GM04504 (cell line): ENCODE data around the gene MED10.
"Not testable (repeated sequence)": the region's sequence is repeated elsewhere in the genome, so short reads cannot be mapped to it uniquely, and the experiment has no call there.

Source experiments
- DNase-seq: peaks from one replicate; pipeline ENCODE4 v3.0.0-alpha.2; 2012; ENCODE audit warnings: low read depth

The MED10 gene

DNA sequence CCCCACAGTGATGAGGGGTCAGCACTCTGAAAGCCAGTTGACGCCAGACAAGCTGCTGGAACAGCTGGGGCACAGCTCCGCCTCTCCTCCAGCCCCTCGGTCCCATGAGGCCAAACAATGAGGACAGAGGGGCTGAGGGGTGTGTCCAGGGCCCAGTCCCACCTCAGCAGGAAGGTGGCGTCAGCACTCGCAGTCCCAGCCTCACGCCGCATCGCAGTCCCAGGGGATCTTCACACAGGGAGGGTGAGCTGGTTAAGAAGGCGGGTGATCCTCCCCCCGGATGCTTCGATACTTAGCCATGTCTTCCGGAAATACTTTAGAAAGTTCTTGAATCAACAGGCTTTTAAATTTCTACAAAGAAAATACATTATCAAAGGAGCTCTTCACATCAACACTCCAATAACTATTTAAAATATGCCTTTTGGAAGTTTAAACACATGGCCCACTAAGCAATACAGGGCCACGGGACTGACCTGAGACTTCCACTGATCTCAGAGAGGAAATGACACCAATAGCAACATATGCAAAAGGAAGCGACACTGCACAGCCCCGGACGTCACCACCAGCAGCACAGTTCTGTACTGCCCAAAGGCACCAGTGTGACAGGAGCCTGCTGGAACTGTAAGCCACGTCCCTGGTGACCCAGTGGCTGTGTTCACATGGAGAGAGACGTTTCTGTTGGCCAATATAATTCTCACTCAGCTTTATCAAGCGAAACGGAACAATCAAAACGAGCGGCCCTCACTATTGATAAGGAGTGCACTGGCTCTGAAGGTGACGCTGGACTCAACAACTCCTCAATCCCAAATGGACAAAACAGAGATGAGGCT is 5.9 kb downstream of the MED10 start:
- no peak for DNase-seq

DNA sequence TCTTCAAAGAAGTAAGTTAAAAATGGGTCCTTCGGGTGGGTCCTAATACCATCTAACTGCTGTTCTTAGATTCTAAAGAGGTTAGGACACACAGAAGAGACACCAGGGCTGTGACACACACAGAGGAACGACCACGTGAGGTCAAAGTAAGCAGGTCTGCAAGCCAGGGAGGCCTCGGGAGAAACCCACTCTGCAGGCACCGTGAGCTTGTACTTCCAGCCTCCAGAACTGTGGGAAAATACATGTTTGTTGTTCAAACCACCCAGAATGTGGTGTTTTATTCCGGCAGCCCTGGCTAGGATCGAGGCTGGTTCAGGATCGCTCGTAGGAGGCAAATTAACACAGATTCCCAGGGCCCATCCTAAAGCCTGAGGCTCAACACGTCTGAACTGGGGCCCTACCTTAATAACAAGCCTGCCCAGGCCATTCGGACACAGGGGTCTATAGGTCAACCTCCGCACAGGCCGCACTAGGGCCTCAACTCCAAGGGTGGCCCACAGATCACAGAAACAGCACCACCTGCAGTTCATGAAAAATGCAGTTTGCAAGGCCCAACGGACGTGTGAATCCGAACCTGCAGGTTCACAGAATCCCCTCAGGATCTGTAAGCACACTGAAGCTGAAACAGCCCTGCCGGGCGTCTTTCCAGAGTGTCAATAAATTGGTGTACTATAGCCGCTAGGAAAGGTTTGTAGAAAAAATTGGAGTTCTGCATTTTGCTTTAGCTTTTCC is 7.1 kb downstream of the MED10 start:
- DNase-seq: no peak

DNA sequence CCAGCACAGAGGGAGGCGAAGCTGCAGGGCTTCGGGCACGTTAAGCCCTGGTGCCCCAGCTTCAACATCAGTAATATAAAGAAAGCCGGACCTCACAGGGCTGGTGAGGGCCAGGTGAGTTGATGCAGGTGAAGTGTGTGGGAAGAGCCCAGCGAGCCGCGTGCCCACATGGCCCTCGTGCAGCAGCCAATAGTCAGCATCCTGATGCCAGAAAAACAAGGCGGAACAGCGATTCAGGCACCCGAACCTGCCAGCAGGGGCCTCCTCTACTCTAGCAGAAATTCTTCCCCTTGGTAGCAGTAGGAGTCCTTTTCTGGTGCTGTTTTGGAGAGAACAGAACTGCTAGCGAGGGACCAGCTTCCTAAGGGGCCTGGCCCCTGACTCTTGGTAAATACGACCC is 7.8 kb downstream of the MED10 start:
- DNase-seq: no peak

DNA sequence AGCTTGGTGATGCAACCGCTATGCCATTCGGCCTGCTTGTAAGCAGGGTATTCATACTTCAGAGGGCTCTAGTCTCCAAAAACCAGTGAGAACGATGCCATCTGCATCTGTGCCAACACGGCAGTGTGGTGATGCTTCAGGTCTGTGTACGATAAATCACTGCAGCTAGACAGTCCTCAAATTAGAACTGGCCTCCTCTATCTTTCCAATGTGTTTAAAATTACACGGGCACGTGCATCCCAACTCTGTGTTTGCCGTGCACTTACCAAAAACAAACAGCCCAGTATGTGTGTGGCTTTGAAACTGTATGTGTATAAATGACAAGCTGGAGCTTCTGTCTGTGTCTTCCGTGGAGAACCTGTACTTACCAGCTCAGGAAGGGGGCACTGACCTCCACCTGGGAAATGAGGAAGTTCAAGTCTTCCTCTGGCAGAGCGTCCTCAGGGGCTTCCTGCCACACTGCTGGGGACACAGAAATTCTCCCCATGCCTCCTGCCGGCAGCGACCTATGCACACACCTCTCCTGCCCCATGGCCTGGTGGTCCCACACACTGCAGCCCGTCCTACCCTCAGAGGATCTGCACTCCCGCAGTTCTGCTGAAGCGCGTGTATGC is 12.3 kb downstream of the MED10 start:
- DNase-seq: no peak

DNA sequence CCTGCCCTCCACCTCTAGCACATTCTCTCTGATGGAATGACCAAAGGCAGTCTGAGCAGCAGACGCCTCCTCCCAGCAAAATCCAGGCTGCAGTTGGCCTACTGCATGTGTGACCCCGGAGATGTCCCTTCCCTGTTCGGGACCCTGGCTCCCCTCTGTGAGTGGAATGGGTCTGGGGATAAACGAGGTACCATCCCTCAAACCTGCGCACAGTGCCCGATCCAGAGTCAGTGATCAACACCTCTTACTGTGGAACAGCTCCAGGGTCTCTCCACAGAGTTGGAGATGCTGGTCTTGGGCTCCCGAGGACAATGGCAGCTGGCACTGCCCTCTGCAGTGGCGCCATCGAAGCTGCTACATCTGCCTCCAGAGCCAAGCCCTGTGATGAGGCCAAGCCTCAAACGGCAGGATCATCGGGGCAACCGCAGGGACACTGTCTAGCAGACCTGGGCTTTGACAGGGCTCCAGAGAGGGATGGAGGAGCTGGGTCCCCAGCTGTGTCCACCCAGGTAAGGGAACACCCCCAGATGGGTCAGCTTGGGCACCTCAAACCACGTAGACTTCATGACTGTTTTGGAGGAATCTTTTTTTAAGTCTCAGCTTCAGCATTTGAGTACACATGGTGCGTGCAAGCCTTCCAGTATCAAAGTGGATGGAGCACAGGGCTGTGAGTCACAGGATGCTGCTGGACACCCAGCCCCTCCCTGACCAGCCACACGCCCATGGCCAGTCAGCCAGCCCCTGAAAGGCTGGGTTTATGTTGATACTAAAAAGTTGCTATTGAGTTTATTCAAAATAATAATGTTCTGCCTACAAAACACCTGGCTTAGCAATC is 13.0 kb downstream of the MED10 start:
- peak; percentile 38 for DNase-seq

DNA sequence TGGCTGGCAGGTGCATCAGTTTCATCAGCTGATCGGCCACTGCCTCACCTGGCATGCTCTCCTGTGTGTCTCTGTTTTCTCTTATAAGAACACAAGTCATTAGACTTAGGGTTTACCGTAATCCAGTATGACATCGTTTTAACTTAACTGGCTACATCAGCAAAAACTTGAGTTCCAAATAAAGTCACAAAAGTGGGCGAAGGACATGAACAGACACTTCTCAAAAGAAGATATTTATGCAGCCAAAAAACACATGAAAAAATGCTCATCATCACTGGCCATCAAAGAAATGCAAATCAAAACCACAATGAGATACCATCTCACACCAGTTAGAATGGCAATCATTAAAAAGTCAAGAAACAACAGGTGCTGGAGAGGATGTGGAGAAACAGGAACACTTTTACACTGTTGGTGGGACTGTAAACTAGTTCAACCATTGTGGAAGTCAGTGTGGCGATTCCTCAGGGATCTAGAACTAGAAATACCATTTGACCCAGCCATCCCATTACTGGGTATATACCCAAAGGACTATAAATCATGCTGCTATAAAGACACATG is 14.8 kb downstream of the MED10 start:
- DNase-seq: not testable (repeated sequence)

DNA sequence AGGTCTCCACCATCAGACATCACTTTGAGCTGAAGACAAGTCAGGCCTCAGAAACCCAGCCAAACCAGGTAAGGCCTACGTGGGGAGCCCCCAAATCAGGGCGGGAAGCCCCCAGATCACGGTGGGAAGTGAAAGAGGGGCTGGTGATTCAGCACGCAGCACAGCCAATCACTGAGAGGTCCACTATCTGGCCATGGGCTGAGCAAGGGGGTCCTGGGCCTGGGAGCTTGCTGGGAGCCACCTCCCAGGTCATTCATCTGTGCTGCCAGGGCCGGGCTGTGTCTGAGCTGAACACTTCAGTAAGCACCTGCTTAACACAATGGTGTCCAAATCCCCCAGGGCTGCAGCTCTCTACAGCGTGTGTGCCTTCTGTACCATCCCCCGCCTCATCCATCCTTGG is 15.5 kb downstream of the MED10 start:
- DNase-seq: no peak

DNA sequence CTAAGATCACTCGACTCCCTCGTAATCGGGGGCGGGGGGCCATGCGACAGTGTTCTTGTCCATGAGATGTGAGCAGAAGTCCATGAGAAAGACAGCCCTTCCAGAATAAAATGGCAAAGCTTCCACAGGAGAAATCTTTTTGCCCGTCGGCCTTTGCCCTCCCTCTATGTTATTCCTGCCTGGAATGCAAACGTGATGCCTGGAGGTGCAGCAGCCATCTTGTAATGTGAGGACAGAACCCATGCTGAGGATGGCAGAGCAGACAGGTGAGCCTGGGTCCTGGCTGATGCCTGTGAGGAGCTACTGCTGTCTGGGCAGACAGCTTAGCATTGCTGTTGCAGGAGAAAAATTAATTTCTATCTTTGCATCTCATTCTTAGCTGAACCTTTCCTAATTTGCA is 17.2 kb downstream of the MED10 start:
- DNase-seq: no peak

DNA sequence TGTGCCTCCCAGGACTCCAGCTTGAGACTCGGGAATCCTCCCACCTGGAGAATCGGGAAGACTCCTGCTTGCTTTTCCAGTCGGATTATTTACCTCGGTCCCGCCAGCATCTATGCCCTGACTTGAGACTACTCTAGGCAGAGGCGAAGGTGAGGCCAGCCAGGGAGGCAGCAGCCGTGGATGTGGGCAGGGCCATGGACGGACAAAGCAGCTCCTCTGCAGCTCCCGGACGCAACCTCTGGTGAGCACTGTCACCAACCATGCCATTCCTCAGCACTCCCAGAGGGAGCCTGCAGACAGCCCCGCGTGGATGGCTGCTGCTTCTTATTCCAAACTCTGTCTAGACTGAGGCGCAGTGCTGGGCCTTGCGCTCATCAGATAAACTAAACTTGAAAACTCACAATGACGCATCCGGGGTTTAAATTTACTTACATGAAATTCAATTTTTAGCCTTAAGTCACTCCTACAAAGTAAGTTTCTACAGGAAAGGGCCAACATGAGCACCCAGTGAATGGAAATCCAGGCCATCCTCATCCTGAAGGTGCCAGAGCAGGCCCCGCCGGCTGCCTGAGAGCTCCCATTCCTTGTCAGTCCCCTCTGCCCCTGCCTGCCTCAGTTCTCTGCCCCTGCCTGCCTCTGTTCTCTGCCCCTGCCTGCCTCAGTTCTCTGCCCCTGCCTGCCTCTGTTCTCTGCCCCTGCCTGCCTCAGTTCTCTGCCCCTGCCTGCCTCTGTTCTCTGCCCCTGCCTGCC is 17.8 kb downstream of the MED10 start:
- DNase-seq: no peak

DNA sequence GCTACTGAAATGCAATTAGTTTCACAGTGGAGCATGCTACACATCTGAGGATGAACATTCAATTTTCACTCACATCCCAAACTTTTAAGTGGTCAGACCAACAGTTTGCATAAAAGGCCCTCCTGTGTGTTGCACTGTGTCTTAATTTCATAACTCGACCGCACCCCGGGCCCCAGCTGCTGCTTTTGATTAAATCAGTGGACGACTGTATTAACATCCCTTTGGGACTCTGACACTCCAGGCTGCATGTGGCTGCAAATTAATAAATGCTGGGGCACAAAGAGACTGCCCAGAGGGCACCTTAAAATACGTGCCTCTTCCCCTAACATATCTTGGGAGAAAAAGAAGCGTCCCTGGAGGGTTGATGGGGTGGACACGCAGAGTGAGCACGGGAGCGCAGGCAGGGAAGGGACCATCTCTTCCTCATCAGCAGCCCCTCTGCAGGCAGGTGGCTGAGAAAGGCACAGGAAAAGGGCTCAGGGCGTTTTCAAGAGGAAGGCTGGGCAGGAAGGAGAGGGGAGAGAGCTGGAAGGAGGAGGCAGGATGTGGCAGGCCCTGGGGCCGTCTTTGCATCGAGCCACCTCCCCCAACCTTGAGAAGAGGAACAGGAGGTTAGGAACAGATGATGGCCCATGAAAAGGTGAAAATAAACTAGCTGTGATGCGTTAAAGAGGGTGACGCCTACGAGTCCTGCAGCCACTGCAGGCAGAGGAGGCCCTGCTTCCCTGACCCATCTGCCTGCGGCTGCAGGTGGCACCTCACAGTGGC is 18.6 kb downstream of the MED10 start:
- DNase-seq: no peak

DNA sequence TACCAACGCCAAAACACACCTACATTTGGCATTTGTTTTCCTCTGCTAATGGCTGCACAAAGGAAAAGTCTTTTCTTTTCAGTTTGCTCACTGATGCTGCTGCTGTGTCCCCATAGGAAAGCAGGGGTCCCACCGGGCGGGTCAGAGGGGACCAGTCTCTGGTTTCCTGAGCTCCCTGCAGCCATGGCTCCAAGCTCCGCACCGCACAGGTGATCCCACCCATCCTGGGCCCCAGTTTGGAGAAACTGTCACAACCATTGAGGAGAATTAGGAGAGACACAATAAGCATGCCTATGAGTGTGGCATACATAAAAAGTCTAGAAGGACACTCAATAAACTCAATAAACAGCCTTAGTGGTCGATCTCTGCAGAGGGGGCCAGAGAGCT is 19.9 kb downstream of the MED10 start:
- DNase-seq: no peak

DNA sequence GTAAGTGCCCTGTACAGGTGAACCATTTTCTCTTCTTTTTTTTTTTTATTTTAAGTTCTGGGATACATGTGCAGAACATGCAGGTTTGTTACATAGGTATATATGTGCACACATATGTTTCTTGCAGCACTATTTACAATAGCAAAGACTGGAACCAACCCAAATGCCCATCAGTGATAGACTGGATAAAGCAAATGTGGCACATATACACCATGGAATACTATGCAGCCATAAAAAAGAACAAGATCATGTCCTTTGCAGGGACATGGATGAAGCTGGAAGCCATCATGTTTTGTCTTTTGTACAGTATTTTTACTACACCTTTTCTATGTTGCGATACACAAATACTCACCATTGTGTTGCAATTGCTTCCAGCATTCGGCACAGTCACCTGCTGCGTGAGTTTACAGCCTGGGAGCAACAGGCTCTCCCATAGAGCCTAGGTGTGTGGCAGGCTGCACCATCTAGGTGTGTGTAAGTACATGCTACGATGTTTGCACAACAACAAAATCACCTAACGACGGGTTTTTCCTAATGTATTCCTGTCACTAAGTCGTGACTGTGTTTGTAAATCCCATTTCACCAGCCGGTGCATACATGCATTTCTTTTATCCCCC is 20.4 kb downstream of the MED10 start:
- DNase-seq: not testable (repeated sequence)

DNA sequence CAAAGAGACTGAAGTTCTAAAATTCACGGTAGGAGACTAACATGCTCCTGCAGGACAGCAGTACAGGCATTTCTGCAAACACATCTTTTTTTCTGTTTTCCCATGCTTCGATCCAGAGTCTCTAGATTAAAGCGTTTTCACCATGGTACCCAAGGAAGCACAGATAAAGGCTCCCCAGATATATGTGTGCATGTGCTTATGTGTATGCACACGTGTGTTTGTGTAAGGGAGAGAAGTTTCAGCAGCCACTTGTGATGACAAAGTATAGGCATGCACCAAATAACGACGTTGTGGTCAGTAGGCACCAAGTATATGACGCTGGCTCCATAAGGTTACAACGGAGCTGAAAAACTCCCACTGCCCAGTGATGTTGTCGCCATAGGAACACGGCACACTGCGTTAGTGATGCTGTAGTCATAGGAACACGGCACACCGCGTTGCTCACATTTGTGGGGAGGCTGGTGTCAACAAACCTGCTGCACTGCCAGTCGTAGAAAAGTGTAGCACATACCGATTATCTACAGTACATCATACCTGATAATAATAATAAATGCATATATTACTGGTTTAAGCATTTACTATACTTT is 21.7 kb downstream of the MED10 start:
- no peak for DNase-seq

DNA sequence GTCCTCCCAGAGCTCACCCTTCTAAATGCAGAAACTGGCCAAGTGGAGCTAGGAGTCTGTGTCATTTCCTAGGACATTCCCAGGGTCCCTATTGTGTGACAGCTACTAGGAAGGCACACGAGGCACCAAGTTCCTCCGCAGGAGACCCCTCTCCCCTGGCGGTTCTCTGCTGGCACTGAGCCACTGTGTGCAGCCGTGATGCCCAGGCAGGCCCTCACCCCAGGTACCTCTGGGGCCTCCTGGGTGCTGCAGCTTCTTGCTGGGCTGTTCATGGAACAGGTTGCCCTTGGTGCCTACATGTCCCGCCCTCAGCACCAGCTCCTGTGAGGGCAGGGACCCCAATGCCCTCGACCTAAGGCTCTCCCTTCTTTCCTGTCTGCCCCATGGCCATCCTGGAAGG is 23.1 kb downstream of the MED10 start:
- no peak for DNase-seq

DNA sequence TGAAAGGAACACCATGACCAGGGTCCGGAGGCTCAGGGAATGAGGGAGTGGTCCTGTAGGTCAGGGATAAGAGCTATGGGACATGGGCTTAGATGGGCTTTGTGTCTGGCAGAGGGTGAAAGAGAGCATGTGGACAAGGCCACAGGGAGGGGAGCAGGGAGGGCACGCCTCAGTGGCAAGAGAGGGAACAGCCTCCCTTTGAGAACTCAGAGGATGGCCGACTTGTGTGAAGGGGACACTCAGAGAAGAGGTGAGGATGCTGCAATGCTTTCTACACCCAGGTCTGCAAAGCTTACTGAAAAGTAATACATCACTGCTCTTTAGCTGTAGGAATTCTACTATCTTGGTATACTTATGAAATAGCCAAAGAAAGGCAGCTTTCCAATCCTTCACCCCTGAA is 23.5 kb downstream of the MED10 start:
- DNase-seq: no peak

DNA sequence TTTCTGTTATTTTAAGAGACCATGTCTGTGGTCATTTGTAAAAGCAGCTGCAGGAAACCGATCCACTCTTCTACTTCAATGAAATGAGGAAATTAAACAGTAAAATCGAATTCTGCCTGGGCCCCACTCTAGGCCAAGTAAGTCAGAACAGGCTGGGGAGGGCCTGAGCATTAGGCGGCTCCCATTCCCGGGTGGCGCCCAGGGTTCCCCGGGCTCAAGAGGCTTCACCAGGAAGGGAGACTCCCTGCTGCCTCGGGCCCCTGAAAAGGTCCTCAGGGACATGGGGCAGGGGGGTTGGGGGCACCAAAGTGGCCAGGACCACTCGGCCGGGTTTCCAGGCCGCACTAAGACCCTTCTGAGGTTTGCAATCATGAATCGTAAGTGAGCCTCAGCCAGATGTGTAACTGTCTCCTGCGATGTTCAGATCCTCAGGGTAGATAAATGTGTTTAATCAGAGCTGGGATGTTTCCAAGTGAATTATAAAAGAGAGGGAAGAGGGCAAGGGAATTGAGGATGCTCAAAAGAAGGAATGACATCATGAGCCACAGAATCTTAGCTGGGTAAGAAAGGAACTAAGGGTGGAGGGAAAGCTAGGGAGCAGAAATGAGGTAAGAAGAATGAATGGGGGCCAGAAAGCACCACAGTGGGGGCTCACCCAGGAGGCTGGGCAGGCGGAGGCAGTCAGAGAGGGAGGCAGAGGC is 24.6 kb downstream of the MED10 start:
- DNase-seq: no peak

DNA sequence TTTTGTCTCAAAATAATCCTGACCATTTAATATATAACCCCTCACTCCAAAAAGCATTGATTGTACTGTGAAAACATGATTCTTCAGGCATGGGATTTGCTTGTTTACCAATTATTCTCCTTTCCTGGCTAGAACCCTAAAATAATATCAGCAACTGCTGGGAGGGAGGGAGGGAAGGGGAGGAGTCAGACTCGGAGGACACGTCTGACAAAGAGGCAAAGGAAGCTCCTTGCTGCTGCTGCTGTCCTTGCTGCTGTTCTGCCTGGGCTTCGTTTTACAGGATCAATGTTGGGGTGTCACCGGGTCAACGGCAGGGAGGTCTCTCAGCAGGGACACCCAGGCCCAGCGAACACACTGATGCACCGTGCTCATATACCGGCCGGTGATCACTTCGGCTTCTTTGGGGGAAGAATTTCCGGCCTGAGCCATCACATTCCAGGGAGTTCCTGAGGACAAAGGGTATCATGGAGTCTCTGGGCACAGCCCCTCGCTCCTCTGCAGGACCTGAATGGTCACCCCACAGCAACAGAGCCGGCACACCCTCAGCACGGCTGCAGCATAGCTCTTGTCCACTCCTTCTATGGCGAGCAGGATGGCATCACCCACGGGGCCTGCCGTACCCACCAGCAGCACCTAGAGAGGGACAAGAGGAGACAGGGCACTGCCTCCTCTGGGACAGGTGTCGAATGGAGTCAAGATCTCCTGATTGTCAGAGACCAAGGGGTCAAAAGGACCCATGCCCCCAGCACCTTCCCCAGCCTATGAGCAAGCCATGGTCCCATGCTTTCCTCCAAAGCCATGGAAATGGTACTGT is 27.9 kb downstream of the MED10 start:
- DNase-seq: no peak

DNA sequence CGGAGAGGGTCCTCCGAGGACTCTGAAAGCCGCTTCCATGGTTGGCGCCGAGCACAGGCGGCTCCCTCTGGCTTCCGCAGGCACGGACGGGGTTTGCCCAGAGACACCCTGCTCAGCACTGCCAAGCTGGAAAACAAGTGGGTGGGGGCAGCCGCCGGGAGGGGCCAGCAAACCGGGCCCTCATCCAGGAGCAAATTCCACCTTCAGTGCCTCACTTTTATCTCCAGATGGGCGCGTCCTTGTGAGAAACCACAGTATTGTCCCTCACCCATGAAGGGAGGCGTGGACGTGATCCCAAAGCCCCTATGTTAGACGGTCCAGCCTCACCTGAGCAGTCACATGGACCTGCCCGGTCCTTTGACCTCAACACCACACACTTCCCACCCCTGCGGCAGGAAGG is 29.0 kb downstream of the MED10 start:
- no peak for DNase-seq
